Sigmoid colon (tissue), 4 donors: ENCODE data around the gene CD8A.

Source experiments
- POLR2A ChIP-seq, 2 donors: fragments of 450-650 bp; IDR thresholded peaks; one replicate each; pipeline ENCODE4 v1.6.1; 2016; ENCODE audit warnings: antibody characterized with exemption in 2 of 2, mild to moderate bottlenecking in 2 of 2, moderate library complexity in 2 of 2
- POLR2AphosphoS5 ChIP-seq, 4 donors: sonication (generic); formaldehyde crosslinking; IDR thresholded peaks; one replicate each; pipeline ENCODE4 v1.6.1; 2017; ENCODE audit warnings: antibody characterized with exemption in 4 of 4
- TF ChIP-seq, protein P1 (sequence below), 4 experiments: fragments of 450-650 bp in 3 of 4; fragments of 200-600 bp in 1 of 4; IDR thresholded peaks; one replicate each; pipeline ENCODE4 v1.5.1; 2016 to 2019; ENCODE audit warnings: antibody characterized with exemption in 4 of 4, mild to moderate bottlenecking in 3 of 4, moderate library complexity in 2 of 4

DNA sequence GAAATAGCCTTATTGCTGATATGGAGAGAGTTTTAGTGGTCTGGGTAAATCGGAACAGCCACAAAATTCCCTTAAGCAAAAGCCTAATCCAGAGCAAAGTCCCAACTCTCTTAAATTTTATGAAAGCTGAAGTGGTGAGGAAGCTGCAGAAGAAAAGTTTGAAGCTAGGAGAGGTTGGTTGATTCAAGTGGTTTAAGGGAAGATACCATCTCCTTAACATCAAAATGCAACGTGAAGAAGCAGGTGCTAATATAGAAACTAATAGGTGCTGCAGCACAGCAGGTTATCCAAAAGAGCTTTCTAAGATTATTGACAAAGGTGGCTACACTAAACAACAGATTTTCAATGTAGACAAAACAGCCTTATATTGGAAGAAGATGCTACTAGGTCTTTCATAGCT, 28.2 kb upstream of the CD8A start:
- TF ChIP-seq POLR2AphosphoS5 (IDR thresholded peaks at IDR 0.05) (no peak), POLR2A (IDR thresholded peaks at IDR 0.05) (no peak)
- TF ChIP-seq, protein P1, sequence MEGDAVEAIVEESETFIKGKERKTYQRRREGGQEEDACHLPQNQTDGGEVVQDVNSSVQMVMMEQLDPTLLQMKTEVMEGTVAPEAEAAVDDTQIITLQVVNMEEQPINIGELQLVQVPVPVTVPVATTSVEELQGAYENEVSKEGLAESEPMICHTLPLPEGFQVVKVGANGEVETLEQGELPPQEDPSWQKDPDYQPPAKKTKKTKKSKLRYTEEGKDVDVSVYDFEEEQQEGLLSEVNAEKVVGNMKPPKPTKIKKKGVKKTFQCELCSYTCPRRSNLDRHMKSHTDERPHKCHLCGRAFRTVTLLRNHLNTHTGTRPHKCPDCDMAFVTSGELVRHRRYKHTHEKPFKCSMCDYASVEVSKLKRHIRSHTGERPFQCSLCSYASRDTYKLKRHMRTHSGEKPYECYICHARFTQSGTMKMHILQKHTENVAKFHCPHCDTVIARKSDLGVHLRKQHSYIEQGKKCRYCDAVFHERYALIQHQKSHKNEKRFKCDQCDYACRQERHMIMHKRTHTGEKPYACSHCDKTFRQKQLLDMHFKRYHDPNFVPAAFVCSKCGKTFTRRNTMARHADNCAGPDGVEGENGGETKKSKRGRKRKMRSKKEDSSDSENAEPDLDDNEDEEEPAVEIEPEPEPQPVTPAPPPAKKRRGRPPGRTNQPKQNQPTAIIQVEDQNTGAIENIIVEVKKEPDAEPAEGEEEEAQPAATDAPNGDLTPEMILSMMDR (IDR thresholded peaks at IDR 0.05) = no peak
